Breast epithelium (tissue), 4 donors: Measurements from ENCODE around the gene CEP250. TPM values are rescaled to one million over a fixed set of nuclear protein-coding genes. Genes with fewer than 3 reads are reported as not detected.

Experiments
- DNase-seq, 2 donors: peaks; one replicate each; pipeline ENCODE4 v3.0.0-alpha.2; 2019; ENCODE audit warnings: low spot score in 2 of 2
- H3K27ac ChIP-seq, 2 donors: fragments of 200-600 bp; sonication (generic) in 1 of 2; one replicate each; pipeline ENCODE4 v1.5.1; 2016 to 2019; ENCODE audit warnings: mild to moderate bottlenecking in 1 of 2
- H3K27me3 ChIP-seq, 2 donors: fragments of 200-600 bp; sonication (generic) in 1 of 2; one replicate each; pipeline versions ENCODE4 v1.5.1 to v1.6.0; 2017 to 2019; ENCODE audit warnings: control low read depth in 1 of 2, mild to moderate bottlenecking in 1 of 2
- H3K36me3 ChIP-seq: fragments of 200-600 bp; one replicate; pipeline ENCODE4 v1.5.1; 2019
- H3K4me1 ChIP-seq, 2 donors: fragments of 200-600 bp; sonication (generic); one replicate each; pipeline ENCODE4 v1.5.1; 2016 to 2019; ENCODE audit warnings: control low read depth in 1 of 2
- H3K4me3 ChIP-seq, 3 donors: fragments of 200-600 bp; sonication (generic); 1 replicate in 2 of 3; 2 replicates in 1 of 3; pipeline ENCODE4 v1.5.1; 2016 to 2019; ENCODE audit warnings: mild to moderate bottlenecking in 3 of 3, moderate library complexity in 2 of 3
- H3K9me3 ChIP-seq, 2 donors: fragments of 200-600 bp; sonication (generic) in 1 of 2; one replicate each; pipeline ENCODE4 v1.5.1; 2016 to 2019; ENCODE audit warnings: control low read depth in 1 of 2
- CTCF ChIP-seq, 3 donors: fragments of 450-650 bp; IDR thresholded peaks; one replicate each; pipeline ENCODE4 v1.5.1; 2016 to 2017; ENCODE audit warnings: antibody characterized with exemption in 3 of 3, mild to moderate bottlenecking in 3 of 3, moderate library complexity in 3 of 3
- POLR2A ChIP-seq: fragments of 450-650 bp; IDR thresholded peaks from one replicate; pipeline ENCODE4 v1.6.1; 2016; ENCODE audit warnings: antibody characterized with exemption, mild to moderate bottlenecking, moderate library complexity
- POLR2AphosphoS5 ChIP-seq, 3 donors: sonication (generic); formaldehyde crosslinking; IDR thresholded peaks; one replicate each; pipeline ENCODE4 v1.6.1; 2017; ENCODE audit warnings: antibody characterized with exemption in 3 of 3
- intact Hi-C: fragments of 100-400 bp; cut with DNase I; formaldehyde crosslinking; loops from one replicate; pipeline ENCODE4 v1.15.1; 2023; ENCODE audit warnings: low total_unique reads
- total RNA-seq, 3 donors: library from RNA; depleted of rRNA; stranded (reverse); fragments of >200 nt; gene quantifications; one replicate each; pipeline ENCODE4 v1.1.0, GENCODE V29; 2016

CEP250 gene
- total RNA-seq, 3 donors from 2014 or later: 22.2 to 28.5 (median 23.3) TPM

- intact Hi-C loops: no loop called here
- TF ChIP-seq POLR2A: no peak
- no peak for TF ChIP-seq CTCF (IDR thresholded peaks at IDR 0.05)
- TF ChIP-seq POLR2AphosphoS5 (IDR thresholded peaks at IDR 0.05): no peak
- Histone ChIP-seq H3K36me3 (no peaks in the 10 kb centered on the region), H3K9me3 (no peaks in the 10 kb centered on the region), H3K27me3 (no peaks in the 10 kb centered on the region), H3K27ac (no peak overlapping the region), H3K4me3 (no peak overlapping the region), H3K4me1 (no peaks in the 10 kb centered on the region)
- DNase-seq: no peak
These were observed 55.7 kb downstream of the CEP250 start for GRCh38 chr20:35510951-35511735.

GRCh38 chr20:35511814-35512420 is 56.5 kb downstream of the CEP250 start:
- H3K36me3 ChIP-seq: no peaks in the 10 kb centered on the region
- H3K4me3 ChIP-seq: no peak overlapping the region
- TF ChIP-seq CTCF (IDR thresholded peaks at IDR 0.05) (peak in 2 of 3 donors; percentile 38 to 51), POLR2A (no peak), POLR2AphosphoS5 (IDR thresholded peaks at IDR 0.05) (no peak)
- no peaks in the 10 kb centered on the region for H3K9me3 ChIP-seq
- no peaks in the 10 kb centered on the region for H3K27me3 ChIP-seq
- intact Hi-C loops: no loop called here
- H3K4me1 ChIP-seq: no peaks in the 10 kb centered on the region
- no peak for DNase-seq
- no peak overlapping the region for H3K27ac ChIP-seq

- intact Hi-C loops: no loop called here
- Histone ChIP-seq H3K4me3 (no peak overlapping the region), H3K36me3 (no peaks in the 10 kb centered on the region), H3K27me3 (no peaks in the 10 kb centered on the region), H3K9me3 (no peaks in the 10 kb centered on the region), H3K27ac (no peak overlapping the region), H3K4me1 (no peaks in the 10 kb centered on the region)
- no peak for DNase-seq
- no peak for TF ChIP-seq POLR2AphosphoS5 (IDR thresholded peaks at IDR 0.05)
- no peak for TF ChIP-seq POLR2A
- TF ChIP-seq CTCF (IDR thresholded peaks at IDR 0.05): no peak
These were observed 59.1 kb downstream of the CEP250 start for GRCh38 chr20:35514371-35514932.

GRCh38 chr20:35515341-35515740 is 59.9 kb downstream of the CEP250 start:
- DNase-seq: no peak
- H3K36me3 ChIP-seq: no peaks in the 10 kb centered on the region
- intact Hi-C loops: no loop called here
- H3K4me3 ChIP-seq: no peak overlapping the region
- no peaks in the 10 kb centered on the region for H3K27me3 ChIP-seq
- no peaks in the 10 kb centered on the region for H3K4me1 ChIP-seq
- no peaks in the 10 kb centered on the region for H3K9me3 ChIP-seq
- H3K27ac ChIP-seq: no peak overlapping the region
- no peak for TF ChIP-seq POLR2AphosphoS5 (IDR thresholded peaks at IDR 0.05)
- no peak for TF ChIP-seq POLR2A
- TF ChIP-seq CTCF (IDR thresholded peaks at IDR 0.05): no peak
